Caki2 (cell line): ENCODE measurements around the gene KIF14. TPM values are rescaled to one million over a fixed set of nuclear protein-coding genes. Genes with fewer than 3 reads are reported as not detected.

Source experiments
- DNase-seq: peaks from one replicate; pipeline ENCODE4 v3.0.0-alpha.2; 2015; ENCODE audit warnings: low read depth
- in situ Hi-C: cut with HindIII; loops from 2 replicates; pipeline ENCODE4 v1.10.0; 2016; ENCODE audit warnings: low sequenced_read_pairs, low pct_unique_long_range_greater_than_20kb, mixed read lengths
- total RNA-seq: library from RNA; depleted of rRNA; stranded (reverse); fragments of >200 nt; shearing (Covaris generic); gene quantifications from 2 replicates; pipeline ENCODE4 v1.2.3, GENCODE V29; 2014; ENCODE audit warnings: low replicate concordance; rRNA removed

Gene KIF14, protein sequence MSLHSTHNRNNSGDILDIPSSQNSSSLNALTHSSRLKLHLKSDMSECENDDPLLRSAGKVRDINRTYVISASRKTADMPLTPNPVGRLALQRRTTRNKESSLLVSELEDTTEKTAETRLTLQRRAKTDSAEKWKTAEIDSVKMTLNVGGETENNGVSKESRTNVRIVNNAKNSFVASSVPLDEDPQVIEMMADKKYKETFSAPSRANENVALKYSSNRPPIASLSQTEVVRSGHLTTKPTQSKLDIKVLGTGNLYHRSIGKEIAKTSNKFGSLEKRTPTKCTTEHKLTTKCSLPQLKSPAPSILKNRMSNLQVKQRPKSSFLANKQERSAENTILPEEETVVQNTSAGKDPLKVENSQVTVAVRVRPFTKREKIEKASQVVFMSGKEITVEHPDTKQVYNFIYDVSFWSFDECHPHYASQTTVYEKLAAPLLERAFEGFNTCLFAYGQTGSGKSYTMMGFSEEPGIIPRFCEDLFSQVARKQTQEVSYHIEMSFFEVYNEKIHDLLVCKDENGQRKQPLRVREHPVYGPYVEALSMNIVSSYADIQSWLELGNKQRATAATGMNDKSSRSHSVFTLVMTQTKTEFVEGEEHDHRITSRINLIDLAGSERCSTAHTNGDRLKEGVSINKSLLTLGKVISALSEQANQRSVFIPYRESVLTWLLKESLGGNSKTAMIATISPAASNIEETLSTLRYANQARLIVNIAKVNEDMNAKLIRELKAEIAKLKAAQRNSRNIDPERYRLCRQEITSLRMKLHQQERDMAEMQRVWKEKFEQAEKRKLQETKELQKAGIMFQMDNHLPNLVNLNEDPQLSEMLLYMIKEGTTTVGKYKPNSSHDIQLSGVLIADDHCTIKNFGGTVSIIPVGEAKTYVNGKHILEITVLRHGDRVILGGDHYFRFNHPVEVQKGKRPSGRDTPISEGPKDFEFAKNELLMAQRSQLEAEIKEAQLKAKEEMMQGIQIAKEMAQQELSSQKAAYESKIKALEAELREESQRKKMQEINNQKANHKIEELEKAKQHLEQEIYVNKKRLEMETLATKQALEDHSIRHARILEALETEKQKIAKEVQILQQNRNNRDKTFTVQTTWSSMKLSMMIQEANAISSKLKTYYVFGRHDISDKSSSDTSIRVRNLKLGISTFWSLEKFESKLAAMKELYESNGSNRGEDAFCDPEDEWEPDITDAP (N-terminal part only)
- total RNA-seq: 7.3 and 10.0 TPM in 2 replicates

DNA sequence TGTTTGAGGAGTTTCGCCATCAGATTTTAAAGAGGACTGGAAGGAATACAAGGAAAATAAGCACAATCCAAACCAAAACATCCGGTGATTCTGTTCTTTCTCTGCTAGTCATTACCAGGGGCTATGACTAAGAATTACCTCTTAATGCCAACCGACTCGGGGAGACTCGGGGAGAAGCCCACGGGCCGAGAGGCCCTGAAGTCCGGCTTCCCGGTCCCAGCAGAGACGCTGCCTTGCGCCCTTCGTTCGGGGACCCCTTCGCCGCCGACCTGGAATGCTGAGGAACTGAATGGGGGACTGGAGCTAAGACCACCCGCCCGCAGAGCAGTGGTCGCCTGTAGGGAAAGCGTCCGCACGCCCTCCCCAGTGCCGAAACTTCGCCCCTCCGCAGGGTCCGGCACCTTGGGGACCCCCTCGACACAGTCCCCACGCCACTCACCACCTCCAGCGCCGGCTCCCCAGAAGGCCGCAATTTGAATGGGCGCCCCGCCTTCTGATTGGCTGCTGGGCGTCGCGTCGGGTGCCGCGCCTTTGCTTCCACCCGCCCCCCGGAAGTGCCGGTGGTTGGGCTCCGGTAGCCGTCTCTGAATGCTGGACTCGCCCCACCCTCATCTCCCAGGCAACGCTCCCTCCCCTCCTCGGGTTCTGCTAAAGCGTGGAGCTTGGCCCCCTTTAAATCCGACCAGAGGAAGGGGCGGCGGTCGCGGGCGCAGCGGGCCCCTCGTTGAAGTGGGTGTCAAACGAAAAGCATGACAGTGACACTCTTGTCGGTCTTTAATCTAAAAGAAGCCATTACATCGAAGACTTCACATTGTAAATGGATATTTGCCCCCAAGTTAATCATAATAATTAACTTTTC is at the start of gene KIF14:
Gene KIF14 (minus strand): TSS at position 479 of the 859 bp plus-strand sequence. CDS start 2,028 bp downstream, outside the sequence.
- in situ Hi-C loops: no loop called here
- peak; percentile 81 for DNase-seq

GRCh38 chr1:200669314-200670241 is 49.0 kb upstream of the KIF14 start, which contains the start of gene DDX59:
Gene DDX59 (minus strand): TSS chr1:200669907. CDS start chr1:200666740, 3,167 bp downstream.
- peak; percentile 97 for DNase-seq
- in situ Hi-C loops: no loop called here

DNA sequence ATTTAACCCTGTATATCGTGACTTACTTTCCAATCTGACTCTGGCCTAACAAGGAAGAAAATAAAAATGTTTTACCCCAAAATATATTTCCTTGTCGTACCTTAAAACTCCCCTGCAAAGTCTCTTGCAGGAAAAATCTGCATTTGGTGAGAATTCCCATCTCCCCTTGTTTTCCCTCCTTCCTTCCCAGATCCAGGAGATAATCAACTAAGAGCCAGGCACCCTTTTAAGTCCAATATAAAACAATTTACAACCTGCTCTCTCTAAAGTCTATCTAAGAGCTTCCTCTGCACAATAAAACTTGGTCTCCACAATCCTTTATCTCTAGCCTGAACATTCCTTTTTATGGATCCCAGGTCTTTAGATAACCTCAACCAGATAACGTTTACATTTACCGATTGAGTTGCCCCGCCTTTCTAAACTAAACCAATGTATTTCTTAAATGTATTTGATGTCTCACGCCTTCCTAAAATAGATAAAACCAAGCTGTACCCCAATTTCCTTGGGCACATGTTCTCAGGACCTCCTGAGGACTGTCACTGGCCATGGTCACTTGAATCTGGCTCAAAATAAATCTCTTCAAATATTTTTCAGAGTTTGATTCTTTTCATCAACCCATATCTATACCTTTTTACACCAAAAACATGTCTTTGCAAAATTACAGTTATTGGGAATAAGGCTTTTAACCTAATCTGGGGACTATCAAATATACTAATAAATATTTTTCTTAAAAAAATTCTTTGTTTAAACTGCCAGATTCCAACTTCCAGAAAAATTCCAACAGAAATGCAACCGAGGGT is 48.2 kb upstream of the KIF14 start:
- DNase-seq: no peak
- in situ Hi-C loops: no loop called here

DNA sequence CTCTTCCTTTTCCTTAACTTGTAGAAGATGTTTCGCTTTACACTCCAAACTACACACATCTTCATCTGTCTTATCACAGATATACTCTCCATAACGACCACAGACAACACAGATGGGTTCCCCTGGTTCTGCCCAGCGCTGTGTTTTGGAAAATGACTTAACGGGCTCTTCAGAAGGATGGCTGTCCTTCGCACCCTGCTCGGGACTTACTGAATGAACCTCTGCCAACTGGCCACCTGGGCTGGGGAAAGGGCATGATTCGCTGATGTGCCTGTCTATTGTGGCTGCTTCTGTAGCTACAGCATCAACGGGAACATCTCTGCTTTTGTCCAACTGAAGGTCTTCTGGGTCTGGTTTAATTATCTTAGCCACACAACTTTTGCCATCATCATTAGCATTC is 45.8 kb upstream of the KIF14 start:
- in situ Hi-C loops: no loop called here
- no peak for DNase-seq

DNA sequence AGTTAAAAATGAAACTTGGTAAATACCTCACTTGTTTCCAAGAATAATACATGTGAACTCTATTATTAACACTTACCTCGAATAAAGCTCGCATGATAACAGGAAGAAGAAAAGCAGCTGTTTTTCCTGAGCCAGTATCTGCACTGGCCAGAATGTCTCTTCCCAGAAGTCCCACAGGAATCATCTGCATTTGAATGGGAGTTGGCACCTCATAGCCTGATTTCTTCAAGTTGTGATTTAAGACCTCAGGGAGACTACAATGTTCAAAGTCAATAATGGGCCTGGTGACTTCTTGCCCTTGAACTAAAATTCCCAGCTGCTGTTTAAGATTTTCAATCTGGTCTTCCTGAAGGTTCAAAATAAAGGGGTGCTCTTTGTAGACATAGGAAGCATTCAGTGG is 45.3 kb upstream of the KIF14 start:
- no peak for DNase-seq
- in situ Hi-C loops: no loop called here

- DNase-seq: no peak
- in situ Hi-C loops: no loop called here
These were observed 40.2 kb upstream of the KIF14 start for GRCh38 chr1:200660719-200661118.

DNA sequence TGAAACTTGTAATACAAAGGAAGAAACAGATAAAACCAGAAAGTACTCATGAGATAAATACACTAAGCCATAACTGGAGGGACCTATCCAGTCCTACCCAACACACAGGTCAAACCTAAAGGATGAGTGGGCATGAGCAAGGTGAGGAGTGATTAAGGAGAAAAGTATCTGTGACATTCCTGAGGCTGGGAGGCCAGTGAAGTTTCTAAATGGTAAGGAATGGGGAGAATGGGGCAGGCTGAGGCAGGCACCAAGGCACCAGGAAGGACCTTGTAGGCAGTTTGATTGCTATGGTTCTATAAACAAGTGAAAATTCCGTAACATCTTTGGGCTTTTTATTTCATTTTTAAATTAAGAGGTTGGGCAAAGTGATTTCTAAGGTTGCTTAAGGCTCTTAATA is 38.7 kb upstream of the KIF14 start:
- peak; percentile 44 for DNase-seq
- in situ Hi-C loops: no loop called here

GRCh38 chr1:200658037-200658818 is 37.7 kb upstream of the KIF14 start:
- in situ Hi-C loops: no loop called here
- no peak for DNase-seq

DNA sequence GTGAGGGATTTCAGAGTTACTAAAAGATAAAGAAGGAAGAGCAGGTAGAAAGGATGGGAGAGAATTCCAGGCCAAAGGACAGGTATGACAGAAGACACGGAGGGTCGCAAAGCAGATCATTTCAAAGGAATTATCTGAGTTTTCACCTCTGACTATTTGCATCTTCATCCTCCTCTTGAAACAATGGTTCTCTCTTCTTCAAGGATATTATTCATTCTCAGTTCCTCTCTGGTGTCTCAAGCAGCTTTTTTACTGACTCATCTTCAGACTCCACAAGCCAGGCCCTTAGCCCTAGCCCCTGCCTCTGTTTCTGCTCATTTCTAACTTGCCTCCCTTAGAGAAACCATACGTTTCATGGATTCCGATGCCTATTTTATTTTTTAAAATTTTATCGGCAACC is 34.1 kb upstream of the KIF14 start:
- in situ Hi-C loops: no loop called here
- no peak for DNase-seq

GRCh38 chr1:200653022-200653462 is 32.5 kb upstream of the KIF14 start:
- in situ Hi-C loops: no loop called here
- no peak for DNase-seq

DNA sequence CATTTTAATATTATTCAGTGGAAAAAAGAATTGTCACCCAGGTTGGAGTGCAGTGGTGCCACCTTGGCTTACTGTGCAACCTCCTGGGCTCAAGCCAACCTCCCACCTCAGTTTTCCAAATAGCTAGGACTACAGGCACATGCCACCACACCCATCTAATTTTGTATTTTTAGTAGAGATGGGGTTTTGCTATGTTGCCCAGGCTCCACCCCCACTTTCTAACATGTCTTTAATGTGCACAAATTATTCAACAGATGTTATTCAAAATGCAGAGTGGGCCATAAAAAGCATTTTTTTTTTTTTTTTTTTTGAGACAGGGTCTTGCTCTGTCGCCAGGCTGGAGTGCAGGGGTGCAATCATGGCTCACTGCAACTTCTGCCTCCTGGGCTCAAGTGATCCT is 31.8 kb upstream of the KIF14 start:
- no peak for DNase-seq
- in situ Hi-C loops: no loop called here

- no peak for DNase-seq
- in situ Hi-C loops: no loop called here
These were observed 26.0 kb upstream of the KIF14 start for GRCh38 chr1:200646515-200646914.

DNA sequence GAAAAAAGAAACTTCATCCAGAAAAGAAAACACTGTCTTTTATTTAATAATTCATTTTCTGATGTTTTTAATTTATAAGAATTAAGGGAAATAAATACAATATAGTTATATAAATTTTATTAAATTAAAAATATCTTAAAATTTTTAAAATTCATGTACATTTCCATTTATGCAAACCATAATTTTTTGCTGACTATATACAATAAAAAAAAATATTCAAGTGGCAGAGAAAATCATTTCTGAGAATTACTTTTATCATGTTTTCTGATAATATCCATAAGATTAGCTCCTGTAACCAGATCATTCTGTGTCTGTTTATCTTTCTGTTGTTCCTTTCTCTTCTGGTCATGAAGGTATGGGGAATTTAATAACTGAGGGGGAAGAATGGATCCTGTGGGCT is 23.5 kb upstream of the KIF14 start:
- in situ Hi-C loops: no loop called here
- DNase-seq: no peak

GRCh38 chr1:200642481-200642880 is 21.9 kb upstream of the KIF14 start:
- no peak for DNase-seq
- in situ Hi-C loops: no loop called here

- in situ Hi-C loops: no loop called here
- DNase-seq: no peak
These were observed 20.4 kb upstream of the KIF14 start for GRCh38 chr1:200640963-200641401.
